NCI-H2171 treated with DMSO at 0.1 percent for 48 hours (cell line): ENCODE measurements around the gene BRCA2.
A peak's percentile ranks its signal among the peaks of the same experiment; 100 is the strongest.

Source experiments
- DNase-seq: peaks from one replicate; lab custom pipeline; 2025; lab: John Stamatoyannopoulos, UW

Gene BRCA2, protein sequence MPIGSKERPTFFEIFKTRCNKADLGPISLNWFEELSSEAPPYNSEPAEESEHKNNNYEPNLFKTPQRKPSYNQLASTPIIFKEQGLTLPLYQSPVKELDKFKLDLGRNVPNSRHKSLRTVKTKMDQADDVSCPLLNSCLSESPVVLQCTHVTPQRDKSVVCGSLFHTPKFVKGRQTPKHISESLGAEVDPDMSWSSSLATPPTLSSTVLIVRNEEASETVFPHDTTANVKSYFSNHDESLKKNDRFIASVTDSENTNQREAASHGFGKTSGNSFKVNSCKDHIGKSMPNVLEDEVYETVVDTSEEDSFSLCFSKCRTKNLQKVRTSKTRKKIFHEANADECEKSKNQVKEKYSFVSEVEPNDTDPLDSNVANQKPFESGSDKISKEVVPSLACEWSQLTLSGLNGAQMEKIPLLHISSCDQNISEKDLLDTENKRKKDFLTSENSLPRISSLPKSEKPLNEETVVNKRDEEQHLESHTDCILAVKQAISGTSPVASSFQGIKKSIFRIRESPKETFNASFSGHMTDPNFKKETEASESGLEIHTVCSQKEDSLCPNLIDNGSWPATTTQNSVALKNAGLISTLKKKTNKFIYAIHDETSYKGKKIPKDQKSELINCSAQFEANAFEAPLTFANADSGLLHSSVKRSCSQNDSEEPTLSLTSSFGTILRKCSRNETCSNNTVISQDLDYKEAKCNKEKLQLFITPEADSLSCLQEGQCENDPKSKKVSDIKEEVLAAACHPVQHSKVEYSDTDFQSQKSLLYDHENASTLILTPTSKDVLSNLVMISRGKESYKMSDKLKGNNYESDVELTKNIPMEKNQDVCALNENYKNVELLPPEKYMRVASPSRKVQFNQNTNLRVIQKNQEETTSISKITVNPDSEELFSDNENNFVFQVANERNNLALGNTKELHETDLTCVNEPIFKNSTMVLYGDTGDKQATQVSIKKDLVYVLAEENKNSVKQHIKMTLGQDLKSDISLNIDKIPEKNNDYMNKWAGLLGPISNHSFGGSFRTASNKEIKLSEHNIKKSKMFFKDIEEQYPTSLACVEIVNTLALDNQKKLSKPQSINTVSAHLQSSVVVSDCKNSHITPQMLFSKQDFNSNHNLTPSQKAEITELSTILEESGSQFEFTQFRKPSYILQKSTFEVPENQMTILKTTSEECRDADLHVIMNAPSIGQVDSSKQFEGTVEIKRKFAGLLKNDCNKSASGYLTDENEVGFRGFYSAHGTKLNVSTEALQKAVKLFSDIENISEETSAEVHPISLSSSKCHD (N-terminal part only)

GRCh38 chr13:32315238-32316027 is at the start of gene BRCA2, which contains the start of gene ZAR1L:
BRCA2 (plus strand) TSS chr13:32315508; CDS start chr13:32316461, 953 bp downstream.
ZAR1L (minus strand) TSS chr13:32315363; CDS start chr13:32311925, 3,438 bp downstream.
- DNase-seq = peak; percentile 69

DNA sequence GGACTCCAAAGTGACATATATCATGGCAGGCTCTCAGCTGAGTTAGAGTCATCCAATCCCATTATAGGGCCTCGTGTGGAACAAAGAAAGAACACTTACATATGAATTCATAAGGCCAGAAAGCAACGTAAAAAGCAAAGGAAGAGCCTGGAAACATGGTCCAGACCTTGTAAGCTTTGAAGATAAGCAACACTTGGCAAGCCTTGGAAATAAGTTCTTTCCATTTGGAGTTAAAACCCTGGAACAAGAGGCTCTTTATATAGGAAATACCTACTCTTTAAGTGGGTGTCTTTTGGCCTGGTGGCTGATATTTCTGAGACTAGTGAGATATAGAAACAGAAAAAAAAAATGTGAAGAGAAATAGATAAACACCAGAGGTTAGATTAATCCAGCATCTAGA is 49.6 kb upstream of the BRCA2 start:
- DNase-seq = no peak

DNA sequence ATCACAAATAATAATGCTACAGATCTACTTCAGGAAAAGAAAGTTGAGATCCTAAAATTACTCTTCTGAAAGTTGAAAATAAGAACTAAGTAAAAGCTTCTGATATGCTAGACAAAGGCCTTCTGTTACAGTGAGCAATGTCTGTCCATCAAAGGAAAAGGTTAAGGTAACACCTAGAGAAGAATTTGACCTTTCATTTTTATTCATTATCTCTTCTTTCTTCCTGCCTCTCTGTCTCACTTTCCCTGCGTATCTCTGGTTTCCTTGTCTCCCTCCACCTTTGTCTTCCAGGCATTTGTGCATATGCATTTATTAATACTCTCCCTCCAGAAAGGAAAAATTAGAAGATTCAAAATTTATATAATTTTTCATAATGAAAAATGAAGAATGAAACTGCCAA is 49.2 kb upstream of the BRCA2 start:
- no peak for DNase-seq

GRCh38 chr13:32267836-32268439 is 47.4 kb upstream of the BRCA2 start:
- DNase-seq = no peak

DNA sequence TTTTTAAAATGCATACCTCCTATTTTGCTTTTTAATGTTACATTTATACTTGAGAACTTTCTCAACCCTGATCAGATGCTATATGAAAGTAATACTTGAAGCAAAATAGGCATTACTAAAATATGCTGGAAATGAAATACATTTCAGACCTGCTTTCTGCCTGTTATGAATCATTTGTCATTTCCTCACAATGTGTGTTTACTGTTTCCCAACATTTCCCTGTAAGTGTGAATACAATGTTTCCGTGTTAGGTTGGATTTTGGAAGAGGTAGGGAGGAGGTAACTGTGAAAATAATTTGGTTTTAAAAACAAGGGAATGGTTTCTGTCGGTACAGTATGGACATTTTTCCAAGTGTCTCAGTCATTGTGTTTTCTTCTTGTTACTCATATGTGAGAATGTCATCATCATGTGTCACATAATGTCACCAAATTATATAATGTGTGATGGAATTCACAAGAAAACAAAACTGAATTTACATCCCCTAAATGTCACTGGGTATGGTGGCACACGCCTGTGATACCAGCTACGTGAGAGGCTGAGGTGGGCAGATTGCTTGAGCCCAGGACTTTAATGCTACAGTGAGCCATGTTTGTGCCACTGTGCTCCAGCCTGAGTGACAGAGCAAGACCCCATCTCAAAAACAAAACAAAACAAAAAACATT is 43.2 kb upstream of the BRCA2 start:
- no peak for DNase-seq

GRCh38 chr13:32277839-32278238 is 37.5 kb upstream of the BRCA2 start:
- no peak for DNase-seq

GRCh38 chr13:32278426-32278825 is 36.9 kb upstream of the BRCA2 start:
- no peak for DNase-seq

- DNase-seq = no peak
These were observed 34.2 kb upstream of the BRCA2 start for GRCh38 chr13:32281096-32281495.

- DNase-seq = no peak
These were observed 33.1 kb upstream of the BRCA2 start for GRCh38 chr13:32282096-32282711.

DNA sequence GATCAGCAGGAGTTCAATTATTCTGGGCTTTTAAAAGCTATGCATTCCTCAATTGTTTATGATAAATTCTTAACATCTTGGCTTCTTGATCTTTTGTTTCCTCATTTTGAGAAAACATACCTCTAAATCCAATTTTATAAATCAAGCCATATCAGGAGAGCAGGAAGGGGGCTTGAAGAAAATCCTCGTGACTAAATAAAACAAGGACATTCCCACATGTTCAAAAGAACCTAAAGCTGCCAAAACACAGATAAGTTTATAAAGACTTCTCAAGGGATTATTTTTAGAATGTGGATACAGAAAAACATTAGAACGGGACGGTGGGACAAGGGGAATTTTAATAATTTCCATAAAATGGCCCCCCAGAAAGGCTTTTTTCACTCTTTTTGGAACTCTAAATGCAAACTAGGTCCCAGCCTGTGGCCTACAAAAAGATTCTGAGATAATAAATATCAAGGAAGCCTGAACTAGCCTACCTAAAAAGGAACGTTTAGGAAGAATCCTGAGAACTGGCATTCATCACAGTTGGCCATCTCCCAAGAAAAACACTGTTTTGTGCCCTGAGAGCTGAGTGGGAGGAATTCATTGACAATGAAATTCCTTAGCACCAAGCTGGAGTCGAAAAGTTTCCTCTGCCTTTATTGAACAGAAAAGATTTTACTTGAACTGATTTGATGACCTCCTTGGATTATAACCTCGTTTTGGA is 30.2 kb upstream of the BRCA2 start:
- DNase-seq = no peak

DNA sequence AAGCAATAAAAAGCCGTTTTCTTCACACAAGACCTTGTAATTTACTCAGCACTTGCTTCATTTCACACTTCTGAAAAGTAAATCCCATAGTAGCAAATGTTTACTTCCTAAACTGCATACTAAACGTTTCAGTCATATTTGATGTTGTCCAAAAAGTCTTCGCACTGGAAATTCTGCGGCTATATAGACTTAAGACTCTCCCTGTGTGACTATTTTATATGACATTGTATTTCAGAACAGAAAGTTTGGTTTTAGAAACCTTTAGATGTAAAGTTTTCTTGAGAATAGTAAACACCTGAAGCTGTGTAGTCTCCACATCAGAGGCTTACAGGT is 29.7 kb upstream of the BRCA2 start:
- DNase-seq = no peak

- no peak for DNase-seq
These were observed 18.1 kb upstream of the BRCA2 start for GRCh38 chr13:32297206-32297605.

DNA sequence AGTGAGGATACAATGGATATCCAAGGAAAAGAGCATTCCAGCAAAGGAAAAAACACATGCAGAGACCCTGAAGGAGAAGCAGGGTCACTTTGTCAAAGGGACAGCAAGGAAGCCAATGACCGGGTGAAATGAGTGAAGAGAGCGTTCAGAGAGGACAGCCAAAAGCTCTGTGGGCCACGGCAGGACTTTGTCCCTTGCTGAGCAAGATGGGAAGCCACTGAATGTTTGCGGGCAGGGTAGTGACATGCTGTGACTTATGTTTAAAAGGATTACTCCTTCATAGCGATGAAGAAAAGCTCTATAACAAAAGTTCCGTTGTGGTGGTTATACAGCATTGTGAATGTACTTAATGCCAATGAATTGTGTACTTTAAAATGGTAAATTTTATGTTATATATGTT is 16.6 kb upstream of the BRCA2 start:
- DNase-seq = no peak

- DNase-seq = no peak
These were observed 15.4 kb upstream of the BRCA2 start for GRCh38 chr13:32299893-32300292.

- no peak for DNase-seq
These were observed 14.9 kb upstream of the BRCA2 start for GRCh38 chr13:32300406-32300805.

GRCh38 chr13:32300920-32301319 is 14.4 kb upstream of the BRCA2 start:
- no peak for DNase-seq

GRCh38 chr13:32302461-32302860 is 12.8 kb upstream of the BRCA2 start:
- no peak for DNase-seq

GRCh38 chr13:32305646-32306045 is 9.7 kb upstream of the BRCA2 start:
- no peak for DNase-seq
